HG02852 (cell line): ENCODE measurements around the gene UPK1A.
A peak's percentile ranks its signal among the peaks of the same experiment; 100 is the strongest.

Source experiments
- ATAC-seq: cut with Tn5 transposase; IDR thresholded peaks from one replicate; pipeline ENCODE4 v1.9.1; 2021; ENCODE audit warnings: mild to moderate bottlenecking, moderate library complexity; ENCODE audit not compliant: unreplicated experiment

The UPK1A gene

DNA sequence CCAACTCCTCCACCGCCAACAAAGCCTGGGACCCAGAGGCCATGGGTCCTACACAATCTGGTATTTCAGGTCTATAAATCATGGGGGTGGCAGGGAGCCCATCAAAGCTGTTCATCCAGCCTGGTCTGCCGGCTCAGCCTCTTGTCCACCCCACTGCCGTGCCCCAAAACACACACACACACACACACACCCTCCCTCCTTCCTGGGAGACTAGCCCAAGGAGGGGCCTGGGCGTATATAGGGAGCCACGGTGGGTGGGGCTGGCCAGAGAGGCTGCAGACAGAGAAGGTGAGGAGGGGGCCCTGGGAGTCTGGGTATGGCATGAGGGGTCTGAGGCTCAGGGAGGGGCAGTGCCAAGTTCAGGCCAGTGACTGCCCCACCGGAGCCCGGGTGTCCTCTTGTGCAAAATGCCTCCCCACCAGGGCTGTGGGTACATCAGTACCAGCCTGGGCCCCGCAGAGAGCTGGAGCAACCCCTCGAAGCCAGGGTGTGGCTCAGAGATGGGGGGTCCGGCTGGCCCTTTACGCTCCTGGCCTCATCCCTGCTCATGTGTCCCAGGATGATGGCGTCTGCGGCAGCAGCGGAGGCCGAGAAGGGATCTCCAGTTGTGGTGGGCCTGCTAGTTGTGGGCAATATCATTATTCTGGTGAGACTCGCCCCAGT lies at the start of gene UPK1A:
TSS of gene UPK1A (plus strand) at position 267 of the 663 bp plus-strand sequence. CDS start at position 563, 296 bp downstream.
- ATAC-seq = no peak

DNA sequence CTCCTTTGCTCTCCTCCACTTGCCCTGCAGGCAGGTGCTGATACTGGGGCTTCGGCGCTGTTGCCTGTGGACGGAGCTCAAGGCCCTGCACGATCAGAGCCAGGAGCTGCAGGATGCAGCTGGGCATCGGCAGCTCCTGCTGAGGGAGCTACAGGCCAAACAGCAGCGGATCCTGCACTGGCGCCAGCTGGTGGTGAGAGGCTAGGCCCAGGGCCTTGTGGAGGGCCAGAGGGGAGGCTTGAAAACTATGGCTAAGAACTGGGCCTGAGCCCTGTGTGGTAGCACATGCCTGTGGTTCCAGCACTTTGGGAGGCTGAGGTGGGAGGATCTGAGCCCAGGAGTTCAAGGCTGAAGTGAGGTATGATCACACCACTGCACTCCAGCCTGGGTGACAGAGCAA lies 47.5 kb upstream of the UPK1A start:
- ATAC-seq = no peak

DNA sequence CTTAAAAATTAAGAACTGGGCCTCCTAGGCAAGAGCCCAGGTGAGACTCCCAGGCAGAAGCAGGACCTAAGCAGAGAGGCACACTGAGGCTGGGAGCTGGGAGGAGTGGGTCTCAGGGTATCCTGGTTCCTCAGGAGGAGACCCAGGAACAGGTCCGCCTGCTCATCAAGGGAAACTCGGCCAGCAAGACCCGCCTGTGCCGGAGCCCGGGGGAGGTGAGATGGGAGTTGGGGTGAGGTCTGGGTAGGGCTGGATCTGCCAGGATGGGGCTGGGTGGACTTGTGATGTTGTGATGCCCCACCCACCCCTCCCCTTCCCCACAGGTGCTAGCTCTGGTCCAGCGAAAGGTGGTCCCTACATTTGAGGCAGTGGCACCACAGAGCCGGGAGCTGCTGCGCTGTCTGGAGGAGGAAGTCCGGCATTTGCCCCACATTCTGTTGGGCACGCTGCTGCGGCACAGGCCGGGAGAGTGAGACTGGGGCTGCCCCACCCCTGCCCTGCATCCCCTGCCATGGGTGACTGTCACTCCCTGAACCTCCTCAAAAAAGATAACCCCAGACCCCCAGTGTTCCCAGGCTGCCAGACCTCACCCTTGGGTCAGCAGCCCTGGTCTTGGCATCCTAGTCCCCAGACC lies 46.9 kb upstream of the UPK1A start:
- no peak for ATAC-seq

DNA sequence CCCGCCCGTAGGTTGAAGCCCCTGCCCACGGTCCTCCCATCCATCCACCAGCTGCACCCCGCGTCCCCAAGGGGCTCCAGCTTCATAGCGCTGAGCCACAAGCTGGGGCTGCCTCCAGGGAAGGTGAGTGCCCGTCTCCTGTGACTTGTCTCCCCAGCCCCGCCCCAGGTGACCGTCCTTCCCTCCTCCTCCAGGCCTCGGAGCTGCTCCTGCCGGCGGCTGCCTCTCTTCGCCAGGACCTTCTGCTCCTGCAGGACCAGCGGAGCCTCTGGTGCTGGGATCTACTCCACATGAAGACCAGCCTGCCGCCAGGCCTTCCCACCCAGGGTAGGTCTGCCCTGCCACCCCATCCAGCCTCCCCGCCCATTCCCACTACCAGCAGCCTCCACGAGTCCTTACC lies 46.3 kb upstream of the UPK1A start:
- ATAC-seq = no peak

DNA sequence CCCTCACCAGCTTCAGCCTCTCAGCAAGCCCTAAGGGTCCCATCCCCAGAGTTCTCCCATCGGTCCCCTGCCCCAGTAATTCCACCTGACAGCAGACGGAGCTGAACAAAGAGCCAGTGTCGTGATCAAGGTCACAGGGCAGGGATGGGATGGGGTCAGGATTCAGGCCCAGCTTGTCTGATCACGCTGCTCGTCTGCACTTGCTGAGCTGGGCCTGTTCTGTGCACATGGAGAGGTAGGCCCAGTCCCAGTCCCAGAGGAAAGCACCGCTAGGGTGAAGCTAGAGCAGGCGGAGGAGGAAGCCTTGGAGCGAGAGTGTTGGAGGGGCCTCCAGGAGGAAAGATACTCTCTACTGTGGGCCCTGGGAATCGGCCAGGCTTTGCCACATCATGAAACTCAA lies 44.6 kb upstream of the UPK1A start:
- no peak for ATAC-seq

GRCh38 chr19:35622750-35623149 lies 43.6 kb upstream of the UPK1A start:
- ATAC-seq = no peak

DNA sequence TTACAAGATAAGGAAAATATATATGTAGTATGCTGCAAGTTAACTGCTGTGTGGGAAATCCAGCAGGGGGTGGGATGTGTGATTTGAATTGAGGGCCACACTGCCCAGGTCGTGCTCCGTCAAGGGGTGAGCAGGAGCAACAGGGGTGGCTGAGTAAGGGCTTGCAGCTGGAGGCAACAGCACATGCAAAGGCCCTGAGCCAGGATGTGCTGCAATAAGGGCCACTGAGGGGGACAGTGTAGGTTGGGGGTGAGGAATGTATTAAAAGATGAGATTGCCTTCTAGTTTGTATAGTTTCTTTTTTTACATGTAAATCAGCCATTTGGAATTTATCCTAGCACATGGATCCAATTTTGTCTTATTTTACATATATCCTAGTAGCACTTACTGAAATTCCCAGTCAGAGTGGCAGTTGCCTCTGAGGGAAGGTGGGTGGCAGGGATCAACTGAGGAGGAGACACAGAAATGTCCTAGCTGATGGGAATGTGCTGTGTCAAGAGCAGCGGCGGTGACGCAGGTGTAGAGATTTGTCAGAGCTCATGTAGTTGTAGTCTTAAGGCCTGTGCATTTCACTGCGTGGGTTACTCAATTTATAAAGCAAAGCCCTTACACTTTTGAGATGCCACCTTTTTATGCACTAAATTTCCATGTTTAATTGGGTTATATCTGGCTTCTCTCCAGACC lies 42.8 kb upstream of the UPK1A start:
- ATAC-seq = no peak

DNA sequence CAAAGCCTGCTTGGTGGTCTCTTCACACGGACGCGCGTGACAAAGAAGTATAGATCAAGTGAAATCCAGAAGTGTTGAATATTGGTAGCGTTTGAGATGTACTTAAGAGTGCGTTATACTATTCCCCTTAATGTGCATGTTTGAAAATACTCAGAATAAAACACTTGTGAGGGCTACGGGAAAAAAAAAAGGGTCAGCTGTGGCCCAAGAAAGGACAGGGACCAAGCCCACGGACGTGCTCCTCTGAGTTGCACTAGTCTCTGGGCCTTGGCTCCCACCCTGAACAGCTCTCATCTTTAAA lies 38.1 kb upstream of the UPK1A start:
- no peak for ATAC-seq

DNA sequence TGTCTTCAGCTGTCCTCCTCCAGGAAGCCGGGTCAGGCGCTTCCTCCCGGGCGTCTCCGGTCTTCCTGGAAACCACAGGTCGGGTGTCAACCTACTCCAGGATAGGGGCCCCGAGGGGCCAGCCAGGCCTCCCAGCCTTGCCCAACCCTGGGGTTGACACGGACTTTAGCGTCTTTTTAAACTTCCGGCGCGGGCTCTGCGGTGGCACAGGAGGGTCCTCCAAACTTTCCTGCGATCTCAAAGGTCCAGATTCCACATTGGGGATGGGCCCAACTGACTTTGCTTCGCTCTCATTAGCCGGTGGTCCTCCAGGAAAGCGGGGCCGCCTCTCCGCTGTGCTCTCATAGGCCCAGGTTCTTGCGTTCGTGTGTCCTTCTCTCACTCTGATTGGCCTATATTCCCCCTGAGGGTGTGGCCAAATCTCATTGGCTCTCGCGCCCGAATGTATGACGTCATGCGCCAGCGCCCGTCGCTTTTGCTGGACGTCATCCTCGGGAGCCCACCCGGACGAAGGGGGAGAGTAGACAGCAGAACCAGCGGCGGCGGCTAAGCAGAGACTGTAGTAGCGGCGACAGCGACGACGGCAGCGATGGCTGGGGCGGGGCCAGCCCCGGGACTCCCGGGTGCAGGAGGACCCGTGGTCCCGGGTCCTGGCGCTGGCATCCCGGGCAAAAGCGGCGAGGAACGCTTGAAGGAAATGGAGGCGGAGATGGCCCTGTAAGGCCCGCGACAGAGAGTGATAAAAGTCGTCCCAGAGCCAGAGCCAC lies 37.6 kb upstream of the UPK1A start, which contains the start of gene RBM42:
TSS of gene RBM42 (plus strand) at position 472 of the 767 bp plus-strand sequence. CDS start at position 590, 118 bp downstream.
- ATAC-seq = peak; percentile 95

- ATAC-seq = no peak
These were observed 37.0 kb upstream of the UPK1A start for GRCh38 chr19:35629332-35629633.

GRCh38 chr19:35633727-35634440 lies 32.4 kb upstream of the UPK1A start:
- ATAC-seq = no peak

DNA sequence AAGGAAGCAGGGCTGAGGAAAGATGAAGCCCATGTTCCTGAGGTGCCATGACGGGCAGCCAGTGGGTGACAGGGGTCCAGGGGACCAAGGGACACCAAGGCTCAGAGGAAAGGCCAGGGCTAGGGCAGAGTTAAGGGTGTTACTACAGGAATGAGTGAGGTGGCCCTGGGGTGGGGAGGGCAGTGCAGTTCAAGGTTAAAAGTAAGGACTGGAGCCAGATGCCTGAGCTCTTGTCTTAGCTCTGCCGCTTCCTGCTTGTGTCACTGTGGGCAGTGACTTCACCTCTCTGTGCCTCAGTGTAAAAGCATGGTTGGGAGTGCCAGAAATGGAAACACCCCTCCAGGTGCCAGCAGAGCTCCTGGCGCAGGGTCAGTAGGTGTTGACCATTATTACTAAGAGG lies 29.7 kb upstream of the UPK1A start:
- no peak for ATAC-seq

- no peak for ATAC-seq
These were observed 29.2 kb upstream of the UPK1A start for GRCh38 chr19:35637165-35637564.

DNA sequence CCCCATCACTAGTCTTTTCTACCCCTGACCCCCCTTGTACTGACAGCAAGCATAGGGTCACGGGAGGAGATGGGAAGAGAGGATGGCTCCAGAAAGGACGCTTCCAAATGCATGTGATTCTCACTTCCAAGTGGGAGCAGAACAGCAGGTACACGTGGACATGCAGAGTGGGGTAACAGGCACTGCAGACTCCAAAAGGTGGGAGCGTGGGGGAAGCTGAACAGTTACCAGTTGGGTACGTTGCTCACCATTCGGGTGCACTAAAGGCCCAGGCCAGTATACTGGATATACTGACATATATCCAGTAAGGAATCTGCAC lies 27.0 kb upstream of the UPK1A start:
- no peak for ATAC-seq

DNA sequence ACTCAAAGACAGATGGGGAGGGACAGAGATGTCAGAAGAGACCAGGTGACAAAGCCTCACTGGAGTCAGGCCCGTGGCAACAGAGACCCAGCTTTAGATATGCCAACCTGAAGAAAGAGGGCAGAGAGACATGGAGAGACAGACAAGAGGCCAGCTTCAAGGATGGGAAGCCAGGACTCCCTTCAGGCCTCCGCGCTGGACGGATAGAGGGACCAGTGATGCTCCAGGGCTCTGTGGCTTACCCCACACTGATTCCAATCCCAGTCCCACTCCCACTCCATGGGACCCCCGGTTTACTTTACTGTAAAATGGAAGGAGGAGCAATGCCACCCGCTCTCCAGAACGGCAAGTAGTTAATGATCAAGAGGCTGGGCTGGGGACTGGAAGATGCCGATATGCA lies 26.5 kb upstream of the UPK1A start:
- no peak for ATAC-seq

- no peak for ATAC-seq
These were observed 24.7 kb upstream of the UPK1A start, which contains the start of gene ETV2 for GRCh38 chr19:35641515-35642151. Gene ETV2 (plus strand): TSS chr19:35641745. CDS start chr19:35642461, 716 bp downstream.

GRCh38 chr19:35642312-35642711 lies 24.0 kb upstream of the UPK1A start:
- ATAC-seq = no peak

DNA sequence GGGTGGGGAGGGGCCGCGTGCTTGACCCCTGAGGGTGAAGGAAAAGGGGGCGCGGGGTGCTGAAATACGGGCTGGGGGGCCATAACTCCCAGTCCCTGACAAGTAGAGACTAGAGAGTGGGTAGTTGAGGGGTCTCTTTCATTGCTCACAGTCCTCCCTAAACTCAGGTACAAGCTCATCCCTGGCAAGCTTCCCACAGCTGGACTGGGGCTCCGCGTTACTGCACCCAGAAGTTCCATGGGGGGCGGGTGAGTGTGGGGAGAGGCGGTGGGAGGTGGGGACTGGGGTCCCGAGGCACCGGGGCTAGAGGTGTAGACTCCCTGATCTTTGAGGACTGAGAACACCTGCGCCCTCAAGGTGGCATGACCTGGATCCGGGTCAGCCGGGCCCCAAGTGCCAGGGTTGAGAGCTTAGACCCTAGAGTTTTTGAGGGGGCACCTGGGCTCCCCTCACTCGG lies 23.5 kb upstream of the UPK1A start:
- no peak for ATAC-seq

DNA sequence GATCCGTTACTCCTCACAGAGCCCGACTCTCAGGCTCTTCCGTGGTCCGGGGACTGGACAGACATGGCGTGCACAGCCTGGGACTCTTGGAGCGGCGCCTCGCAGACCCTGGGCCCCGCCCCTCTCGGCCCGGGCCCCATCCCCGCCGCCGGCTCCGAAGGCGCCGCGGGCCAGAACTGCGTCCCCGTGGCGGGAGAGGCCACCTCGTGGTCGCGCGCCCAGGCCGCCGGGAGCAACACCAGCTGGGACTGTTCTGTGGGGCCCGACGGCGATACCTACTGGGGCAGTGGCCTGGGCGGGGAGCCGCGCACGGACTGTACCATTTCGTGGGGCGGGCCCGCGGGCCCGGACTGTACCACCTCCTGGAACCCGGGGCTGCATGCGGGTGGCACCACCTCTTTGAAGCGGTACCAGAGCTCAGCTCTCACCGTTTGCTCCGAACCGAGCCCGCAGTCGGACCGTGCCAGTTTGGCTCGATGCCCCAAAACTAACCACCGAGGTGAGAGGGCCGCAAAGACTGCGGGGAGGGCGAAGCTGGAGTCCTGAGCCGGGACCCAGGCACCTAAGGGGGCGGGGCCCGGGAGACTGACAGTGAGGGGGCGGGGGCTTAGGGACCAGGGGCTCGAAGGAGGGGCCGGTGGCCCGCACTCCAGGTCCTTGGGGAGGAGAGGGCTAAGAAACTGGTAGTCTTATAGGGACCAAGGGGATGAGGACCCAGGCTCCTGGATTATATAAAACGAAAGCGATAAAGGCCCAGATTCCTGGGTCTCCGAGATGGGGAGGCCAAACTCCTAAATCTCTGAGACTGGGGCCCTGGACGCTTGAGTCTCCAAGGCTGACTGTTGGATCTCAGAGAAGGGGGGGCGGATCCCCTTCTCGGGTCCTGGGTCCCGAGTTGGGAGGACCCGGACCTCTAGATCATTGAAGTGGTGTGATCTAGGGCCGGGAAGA lies 22.8 kb upstream of the UPK1A start:
- no peak for ATAC-seq
